Large intestine (tissue), 3 donors: ENCODE measurements around the gene XIRP1. TPM values are rescaled to one million over a fixed set of nuclear protein-coding genes. Genes with fewer than 3 reads are reported as not detected.
A peak's percentile ranks its signal among the peaks of the same experiment; 100 is the strongest.

ENCODE experiments used
- DNase-seq, 2 donors: peaks; one replicate each; pipeline versions ENCODE4 v3.0.0 to v3.0.0-alpha.2; 2013
- H3K27ac ChIP-seq: one replicate; pipeline ENCODE4 v1.5.1; 2013; ENCODE audit warnings: low read length
- H3K27me3 ChIP-seq: 2 replicates; pipeline ENCODE4 v1.6.1; 2013; ENCODE audit warnings: low read length; ENCODE audit not compliant: control insufficient read depth, insufficient read depth
- H3K36me3 ChIP-seq: 2 replicates; pipeline ENCODE4 v1.6.1; 2013; ENCODE audit warnings: low read length; ENCODE audit not compliant: control insufficient read depth, insufficient read depth
- H3K4me1 ChIP-seq: one replicate; pipeline ENCODE4 v1.6.1; 2013; ENCODE audit warnings: low read length; ENCODE audit not compliant: control insufficient read depth, insufficient read depth
- H3K4me3 ChIP-seq: one replicate; pipeline ENCODE4 v1.5.1; 2013; ENCODE audit warnings: low read length
- H3K9me3 ChIP-seq: one replicate; pipeline ENCODE4 v1.6.1; 2013; ENCODE audit warnings: mild to moderate bottlenecking, low read depth, low read length, moderate library complexity; ENCODE audit not compliant: control insufficient read depth
- WGBS: methylation state at CpG from one replicate; pipeline ENCODE4 v1.1.5; 2013; ENCODE audit warnings: low lambda C conversion rate; ENCODE audit not compliant: insufficient coverage; 5-methylcytosine and 5-hydroxymethylcytosine counted together
- polyA plus RNA-seq: library from polyadenylated mRNA; unstranded; fragments of 120-200 nt; gene quantifications from one replicate; pipeline ENCODE4 v1.2.1, GENCODE V29; 2013

The XIRP1 gene
- polyA plus RNA-seq, 1 donor, result 0.19 TPM

GRCh38 chr3:39193391-39193790 lies 996 bp upstream of the XIRP1 start:
- Histone ChIP-seq H3K9me3 (no peaks in the 10 kb centered on the region), H3K27ac (no peak overlapping the region), H3K4me1 (no peaks in the 10 kb centered on the region), H3K4me3 (no peak overlapping the region), H3K36me3 (no peaks in the 10 kb centered on the region), H3K27me3 (peaks cover 3% of the 10 kb centered on the region)
- WGBS, result no CpG with 5 or more reads among the region's 7 CpGs
- DNase-seq, result no peak

DNA sequence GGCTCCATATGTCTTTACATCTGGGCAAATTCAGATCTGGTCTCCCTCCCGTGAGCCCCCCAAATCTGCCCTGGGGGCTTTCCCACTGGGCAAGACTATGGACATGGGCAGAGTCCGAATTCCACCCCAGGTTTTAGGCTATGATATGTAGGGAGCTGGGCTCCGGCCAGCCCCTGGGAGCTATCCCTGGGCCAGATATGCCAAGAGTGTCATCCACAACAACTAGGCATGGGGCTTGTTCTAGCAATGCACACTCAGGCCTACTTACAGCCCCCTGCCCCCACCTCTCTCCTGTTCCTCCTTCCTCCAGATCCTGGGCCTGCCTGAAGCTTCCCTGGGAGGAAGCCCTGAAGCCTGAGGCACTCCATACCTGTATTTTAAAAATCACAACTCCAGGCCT lies 622 bp downstream of the XIRP1 start:
- DNase-seq, result no peak
- peaks cover 3% of the 10 kb centered on the region for H3K27me3 ChIP-seq
- no CpG with 5 or more reads among the region's 3 CpGs for WGBS

GRCh38 chr3:39191111-39191510 lies 1.3 kb downstream of the XIRP1 start:
- Histone ChIP-seq H3K36me3 (no peaks in the 10 kb centered on the region), H3K27ac (no peak overlapping the region), H3K4me3 (no peak overlapping the region), H3K9me3 (no peaks in the 10 kb centered on the region), H3K27me3 (no peaks in the 10 kb centered on the region), H3K4me1 (no peaks in the 10 kb centered on the region)
- WGBS, result no CpG with 5 or more reads among the region's 1 CpG
- no peak for DNase-seq

More for the DNA sequence above, 622 bp downstream of the XIRP1 start:
- Histone ChIP-seq H3K27ac (no peak overlapping the region), H3K4me1 (no peaks in the 10 kb centered on the region), H3K9me3 (no peaks in the 10 kb centered on the region), H3K36me3 (no peaks in the 10 kb centered on the region), H3K4me3 (no peak overlapping the region)

- no peak overlapping the region for H3K27ac ChIP-seq
- H3K4me3 ChIP-seq, result no peak overlapping the region
- WGBS, result no CpG with 5 or more reads among the region's 7 CpGs
- no peaks in the 10 kb centered on the region for H3K27me3 ChIP-seq
- H3K9me3 ChIP-seq, result no peaks in the 10 kb centered on the region
- no peaks in the 10 kb centered on the region for H3K36me3 ChIP-seq
- no peak for DNase-seq
- H3K4me1 ChIP-seq, result no peaks in the 10 kb centered on the region
These were observed 1.9 kb downstream of the XIRP1 start for GRCh38 chr3:39190281-39191025.

GRCh38 chr3:39189959-39190269 lies 2.5 kb downstream of the XIRP1 start:
- peak; percentile 40 to 55 for DNase-seq
- H3K4me1 ChIP-seq, result no peaks in the 10 kb centered on the region
- no peaks in the 10 kb centered on the region for H3K27me3 ChIP-seq
- H3K4me3 ChIP-seq, result no peak overlapping the region
- WGBS, result no CpG with 5 or more reads among the region's 5 CpGs
- no peaks in the 10 kb centered on the region for H3K36me3 ChIP-seq
- H3K9me3 ChIP-seq, result no peaks in the 10 kb centered on the region
- no peak overlapping the region for H3K27ac ChIP-seq

DNA sequence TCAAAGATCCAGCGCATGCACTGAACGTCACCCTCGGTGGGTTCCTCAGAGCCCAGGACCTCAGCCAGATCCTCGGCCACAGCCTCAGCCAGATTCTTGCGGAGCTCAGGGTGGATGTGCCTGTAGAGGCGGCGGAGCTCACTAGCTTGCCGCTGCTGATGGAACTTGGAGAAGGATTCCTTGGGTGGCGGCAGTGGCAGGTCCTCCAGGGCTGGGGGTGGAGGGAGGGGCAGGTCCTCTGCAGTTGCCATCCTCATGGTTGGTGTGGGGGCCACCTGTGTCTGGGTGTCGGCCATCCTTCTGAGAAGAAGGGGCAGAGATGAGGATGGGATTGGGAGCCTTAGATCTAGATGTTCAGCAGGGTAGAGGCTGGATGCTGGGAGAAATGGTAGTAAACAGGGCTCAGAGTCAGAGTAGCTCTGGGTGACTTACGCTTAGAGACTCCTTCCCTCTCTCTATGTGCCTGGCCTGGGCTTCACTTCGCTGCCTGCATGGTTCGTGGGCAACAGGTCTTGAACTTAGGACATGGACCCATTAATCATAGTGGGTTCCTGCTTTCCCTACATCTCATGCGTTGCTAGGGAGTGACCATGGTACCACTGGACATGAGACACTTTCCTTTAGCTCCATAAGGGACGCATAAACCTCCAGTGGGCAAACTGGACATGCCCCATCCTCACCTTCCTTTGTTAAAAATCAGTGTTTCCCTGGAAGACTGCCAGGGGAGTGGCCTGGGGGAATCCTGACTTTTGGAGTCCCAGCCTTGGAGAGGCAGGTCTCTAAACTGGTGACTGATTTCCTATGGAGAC lies 3.0 kb downstream of the XIRP1 start:
- H3K36me3 ChIP-seq, result no peaks in the 10 kb centered on the region
- no peaks in the 10 kb centered on the region for H3K27me3 ChIP-seq
- H3K4me3 ChIP-seq, result no peak overlapping the region
- WGBS, result no CpG with 5 or more reads among the region's 15 CpGs
- H3K4me1 ChIP-seq, result no peaks in the 10 kb centered on the region
- no peak overlapping the region for H3K27ac ChIP-seq
- no peak for DNase-seq
- no peaks in the 10 kb centered on the region for H3K9me3 ChIP-seq

DNA sequence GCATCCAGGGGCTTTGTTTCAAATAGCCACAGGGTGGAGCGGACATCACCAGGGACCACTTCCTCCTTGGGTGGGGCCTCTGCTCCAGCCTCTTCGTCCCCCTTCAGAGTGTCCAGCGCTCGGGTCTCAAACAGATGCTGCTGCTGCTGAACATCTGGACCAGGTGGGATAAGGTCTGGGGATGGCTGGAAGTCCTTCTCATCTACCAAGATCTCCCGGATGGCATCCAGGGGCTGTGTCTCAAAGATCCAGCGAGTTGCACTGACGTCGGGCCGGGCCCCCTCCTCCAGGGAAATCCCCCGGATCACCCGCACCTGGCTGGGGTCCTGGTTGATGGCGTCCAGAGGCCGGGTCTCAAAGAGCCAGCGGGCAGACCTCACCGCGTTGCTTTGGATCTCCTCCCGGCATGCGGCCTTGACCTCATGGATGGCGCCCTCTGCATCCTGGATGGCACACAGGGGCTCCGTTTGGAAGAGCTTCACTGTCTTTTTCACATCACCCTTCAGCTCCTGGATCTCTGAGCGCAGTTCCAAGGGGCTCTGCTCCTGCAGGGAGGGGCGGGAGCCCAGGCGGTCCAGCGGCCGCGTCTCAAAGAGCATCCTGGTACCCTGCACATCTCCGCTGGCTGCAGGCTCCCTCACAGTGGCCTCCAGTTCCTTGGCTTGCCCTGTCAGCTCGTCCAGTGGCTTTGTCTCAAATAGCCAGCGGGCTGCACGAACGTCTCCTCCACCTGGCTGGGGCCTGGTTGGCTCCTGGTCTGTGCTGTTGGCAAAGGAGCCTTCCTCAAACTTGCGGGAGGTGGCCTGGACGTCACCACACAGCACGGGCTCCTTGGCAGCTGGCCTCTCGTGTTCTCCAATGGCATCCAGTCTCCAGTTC lies 3.9 kb downstream of the XIRP1 start:
- WGBS, result no CpG with 5 or more reads among the region's 35 CpGs
- Histone ChIP-seq H3K27ac (no peak overlapping the region), H3K9me3 (no peaks in the 10 kb centered on the region), H3K36me3 (no peaks in the 10 kb centered on the region), H3K4me1 (peaks cover 4% of the 10 kb centered on the region), H3K27me3 (no peaks in the 10 kb centered on the region), H3K4me3 (no peak overlapping the region)
- no peak for DNase-seq

DNA sequence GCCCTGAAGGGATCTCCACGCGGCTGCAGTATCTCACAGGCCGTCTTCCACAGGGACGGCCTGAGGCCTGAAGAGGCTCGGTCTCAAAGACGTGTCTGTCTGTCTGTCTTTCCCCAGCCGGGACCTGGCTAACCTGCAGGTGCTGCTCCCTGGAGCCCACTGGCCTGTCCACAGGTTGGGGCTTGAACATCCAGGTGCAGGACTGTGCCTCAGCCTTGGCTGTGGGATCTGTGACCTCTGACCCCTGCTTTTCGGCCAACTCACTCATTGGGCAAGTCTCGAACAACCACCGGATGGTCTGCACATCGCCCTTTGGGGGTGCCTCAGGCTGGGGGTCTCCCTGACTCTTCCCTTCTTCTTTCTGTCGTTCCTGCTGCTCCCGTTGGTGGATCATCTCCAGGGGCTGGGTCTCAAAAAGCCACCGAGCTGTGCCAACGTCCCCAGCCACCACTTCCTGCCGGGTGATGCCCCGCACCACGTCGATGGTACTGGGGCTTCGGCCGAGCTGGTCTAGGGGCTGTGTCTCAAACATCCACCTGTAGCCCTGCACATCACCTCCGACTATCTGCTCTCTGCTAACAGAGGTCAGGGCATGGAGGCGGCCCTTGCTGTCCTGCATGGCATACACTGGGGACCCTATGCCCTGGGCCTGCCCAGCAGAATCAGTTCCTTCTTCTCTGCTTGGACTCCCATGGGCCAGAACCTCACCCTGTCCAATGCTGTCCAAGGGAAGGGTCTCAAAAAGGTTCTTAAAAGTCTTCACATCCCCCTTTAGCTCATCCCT lies 4.8 kb downstream of the XIRP1 start:
- Histone ChIP-seq H3K4me1 (peaks cover 4% of the 10 kb centered on the region), H3K27ac (no peak overlapping the region), H3K36me3 (no peaks in the 10 kb centered on the region), H3K27me3 (no peaks in the 10 kb centered on the region), H3K9me3 (no peaks in the 10 kb centered on the region), H3K4me3 (no peak overlapping the region)
- no peak for DNase-seq
- WGBS, result no CpG with 5 or more reads among the region's 23 CpGs

GRCh38 chr3:39186692-39187151 lies 5.7 kb downstream of the XIRP1 start:
- Histone ChIP-seq H3K4me3 (no peak overlapping the region), H3K4me1 (peaks cover 4% of the 10 kb centered on the region), H3K27ac (no peak overlapping the region), H3K36me3 (no peaks in the 10 kb centered on the region), H3K9me3 (no peaks in the 10 kb centered on the region), H3K27me3 (no peaks in the 10 kb centered on the region)
- no CpG with 5 or more reads among the region's 11 CpGs for WGBS
- no peak for DNase-seq
